Fibroblast of the aortic adventitia (primary cell): ENCODE data around the gene SEPTIN5. TPM values are rescaled to one million over a fixed set of nuclear protein-coding genes. Genes with fewer than 3 reads are reported as not detected.

ENCODE experiments used
- DNase-seq: peaks from one replicate; pipeline ENCODE4 v3.0.0-alpha.2; 2010; ENCODE audit warnings: low read depth
- H3K4me3 ChIP-seq: 2 replicates; pipeline ENCODE4 v1.5.1; 2011; ENCODE audit warnings: low read depth, mild to moderate bottlenecking, control low read depth, low read length, moderate library complexity
- CTCF ChIP-seq: IDR thresholded peaks from 2 replicates; pipeline ENCODE4 v1.5.1; 2011; ENCODE audit warnings: mild to moderate bottlenecking, low read length, control low read depth, inconsistent platforms; ENCODE audit not compliant: insufficient read depth
- total RNA-seq: library from RNA; depleted of rRNA; stranded (reverse); fragments of >200 nt; gene quantifications from 2 replicates; pipeline ENCODE4 v1.2.3, GENCODE V29; 2012; ENCODE audit warnings: low replicate concordance

SEPTIN5 gene
- total RNA-seq, 1 donor, result 18.4 TPM

- no peak for DNase-seq
- no peak overlapping the region for H3K4me3 ChIP-seq
- TF ChIP-seq CTCF, result no peak
Observed at GRCh38 chr22:19728271-19728670, 14.0 kb downstream of the SEPTIN5 start.

GRCh38 chr22:19728836-19729235 lies 14.5 kb downstream of the SEPTIN5 start:
- DNase-seq, result no peak
- no peak for TF ChIP-seq CTCF
- H3K4me3 ChIP-seq, result no peak overlapping the region

GRCh38 chr22:19729507-19729906 lies 15.2 kb downstream of the SEPTIN5 start:
- no peak for TF ChIP-seq CTCF
- no peak overlapping the region for H3K4me3 ChIP-seq
- DNase-seq, result no peak

GRCh38 chr22:19730198-19730597 lies 15.9 kb downstream of the SEPTIN5 start:
- no peak for TF ChIP-seq CTCF
- no peak for DNase-seq
- no peak overlapping the region for H3K4me3 ChIP-seq

GRCh38 chr22:19730655-19731360 lies 16.5 kb downstream of the SEPTIN5 start:
- peak; percentile 95 for TF ChIP-seq CTCF
- peak overlapping the region; percentile 64 for H3K4me3 ChIP-seq

GRCh38 chr22:19731361-19732135 lies 17.2 kb downstream of the SEPTIN5 start:
- no peak for DNase-seq
- no peak for TF ChIP-seq CTCF
- no peak overlapping the region for H3K4me3 ChIP-seq

More at GRCh38 chr22:19730655-19731360, 16.5 kb downstream of the SEPTIN5 start:
- DNase-seq, result peak; percentile 75
